Smooth muscle cell of the brain vasculature (primary cell): Measurements from ENCODE around the gene LNX1.

Source experiments
- DNase-seq: peaks from one replicate; pipeline ENCODE4 v3.0.0-alpha.2; 2012; ENCODE audit warnings: low read depth, low spot score

The LNX1 gene

DNA sequence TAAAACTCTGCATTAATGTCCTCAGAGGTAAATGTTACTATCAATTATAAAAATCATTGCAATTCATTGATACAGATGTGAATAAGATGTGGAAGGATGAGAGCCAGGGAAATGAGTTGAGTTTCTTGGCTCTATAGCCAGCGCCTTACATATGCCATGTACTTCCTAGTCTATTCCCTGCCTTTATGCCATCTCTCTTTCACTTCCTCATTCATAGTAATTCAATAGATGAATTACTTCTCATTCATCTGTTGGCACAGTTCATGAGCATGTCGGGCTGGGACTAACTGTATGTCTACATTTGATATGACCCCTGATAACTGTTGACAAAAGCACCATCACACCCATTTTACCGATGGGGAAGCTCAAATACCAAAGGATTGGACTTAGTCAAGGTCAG is 55.7 kb downstream of the LNX1 start:
- no peak for DNase-seq

- DNase-seq, result no peak
Measured at GRCh38 chr4:53534684-53535083, 56.6 kb downstream of the LNX1 start.

- DNase-seq, result no peak
Measured at GRCh38 chr4:53532521-53532920, 58.8 kb downstream of the LNX1 start.

GRCh38 chr4:53531585-53532224 is 59.6 kb downstream of the LNX1 start:
- no peak for DNase-seq

GRCh38 chr4:53529025-53529424 is 62.3 kb downstream of the LNX1 start:
- DNase-seq, result no peak

- DNase-seq, result no peak
Measured at GRCh38 chr4:53527930-53528329, 63.4 kb downstream of the LNX1 start.

DNA sequence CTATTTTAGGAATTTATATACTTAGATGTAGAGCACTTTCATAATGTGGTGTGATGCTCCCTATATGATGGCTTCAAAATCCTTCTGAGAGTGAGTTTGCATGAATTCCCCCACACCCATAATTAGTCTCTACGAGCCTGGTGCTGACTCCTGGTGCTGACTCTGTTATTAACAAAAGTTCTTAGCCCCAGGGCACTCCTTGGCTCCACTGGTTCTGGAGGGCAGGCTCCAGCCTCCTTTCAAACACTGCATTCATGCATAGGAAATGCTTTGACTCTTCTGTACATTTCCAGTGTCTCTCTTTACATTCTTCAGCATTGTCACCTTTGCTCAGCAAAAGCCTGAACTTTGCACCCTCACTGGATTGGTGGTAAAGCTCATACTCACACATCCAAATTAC is 64.0 kb downstream of the LNX1 start:
- no peak for DNase-seq

DNA sequence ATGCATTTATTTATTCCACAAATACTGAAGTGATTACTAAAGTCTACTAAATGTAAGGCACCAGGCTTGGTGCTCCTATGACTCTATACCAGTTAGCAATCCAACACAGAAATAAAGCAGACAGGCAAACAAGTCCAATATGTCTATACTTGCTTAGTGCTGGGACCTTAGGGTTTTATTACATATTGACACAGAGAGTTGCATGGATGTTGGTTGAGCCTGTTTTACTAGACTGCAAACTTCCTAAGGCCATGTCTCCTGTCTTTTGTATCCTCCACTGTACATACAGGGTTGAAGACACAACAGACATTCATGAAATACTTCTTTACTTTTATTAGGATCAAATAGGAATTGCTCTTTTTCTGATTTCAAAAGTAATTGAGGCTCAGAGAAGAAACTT is 69.0 kb downstream of the LNX1 start:
- DNase-seq, result no peak

DNA sequence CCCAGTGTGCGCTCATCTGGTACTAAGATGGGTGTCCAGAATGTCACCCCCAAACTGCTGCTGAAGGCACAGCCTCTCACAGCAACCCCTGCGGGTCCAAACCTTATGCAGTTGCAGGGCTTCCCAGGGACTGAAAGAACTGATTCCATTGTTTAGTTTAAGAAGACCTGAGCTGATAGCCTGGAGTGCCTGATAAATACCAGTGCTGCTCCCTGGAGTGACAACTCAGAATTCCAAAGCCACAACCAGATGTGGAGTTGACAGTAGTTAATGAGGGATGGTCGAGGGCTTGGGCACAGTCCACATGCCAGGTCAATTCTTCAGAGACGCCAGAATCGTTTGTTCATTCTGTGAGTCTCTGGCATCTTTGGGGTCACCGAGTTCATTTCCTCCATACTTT is 71.2 kb downstream of the LNX1 start:
- no peak for DNase-seq

DNA sequence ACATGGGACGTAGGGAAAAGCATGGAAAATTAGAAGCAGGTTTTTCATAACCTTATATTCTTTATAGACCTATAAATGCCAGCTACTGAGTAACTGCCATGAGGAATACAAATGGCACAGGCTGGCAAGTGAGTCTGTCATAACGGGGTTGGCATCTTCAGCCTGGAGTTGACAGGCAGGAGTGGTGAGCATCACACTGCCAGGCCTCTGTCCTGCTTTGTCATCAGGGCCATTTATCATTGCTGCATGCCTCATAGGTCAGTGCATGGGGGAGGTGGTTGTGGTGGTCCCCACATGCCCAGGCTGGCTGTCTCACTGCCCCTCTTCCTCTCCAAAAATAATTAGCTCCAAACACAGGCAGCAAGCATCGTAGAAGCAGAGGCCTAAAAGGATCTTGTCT is 72.5 kb downstream of the LNX1 start:
- no peak for DNase-seq

DNA sequence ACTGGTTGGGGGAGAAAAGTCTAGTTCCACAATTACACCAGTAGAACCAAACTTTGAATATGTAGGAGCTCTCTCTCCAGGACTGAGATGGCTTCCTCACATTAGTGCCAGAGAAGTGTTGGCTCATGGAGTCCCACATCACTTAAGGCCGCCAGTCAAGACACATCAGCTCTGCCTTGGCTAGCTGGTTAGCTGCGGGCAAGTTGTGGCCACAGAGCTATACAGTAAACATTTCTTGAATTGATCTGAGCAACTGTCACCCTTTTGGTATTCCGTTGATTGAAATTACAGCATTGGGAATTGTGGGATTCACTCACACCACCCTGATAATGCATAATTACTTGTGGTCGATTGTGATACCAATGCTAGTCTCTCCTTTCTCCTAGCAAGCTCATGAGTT is 76.2 kb downstream of the LNX1 start:
- DNase-seq, result no peak

- DNase-seq, result no peak
Measured at GRCh38 chr4:53514509-53514908, 76.8 kb downstream of the LNX1 start.

DNA sequence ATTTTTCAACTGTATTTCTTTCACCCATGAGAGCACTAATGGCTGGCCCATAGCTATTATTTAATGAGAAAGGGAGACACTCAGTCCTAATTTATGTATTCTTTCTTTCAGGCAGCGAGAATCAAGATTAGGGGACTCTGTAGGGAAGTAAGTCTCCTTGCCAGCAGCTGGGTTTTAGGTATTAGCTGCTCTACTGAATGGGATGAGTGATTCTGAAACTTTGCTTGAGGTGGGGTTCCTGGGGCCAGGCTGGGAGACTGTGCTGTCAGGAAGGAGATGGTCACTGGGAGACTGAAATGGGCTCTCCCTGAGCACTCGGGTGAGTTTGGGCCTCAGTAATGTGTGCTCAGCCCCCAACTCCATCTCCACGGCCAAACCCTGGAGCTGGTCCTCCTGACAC is 78.7 kb downstream of the LNX1 start:
- DNase-seq, result no peak

DNA sequence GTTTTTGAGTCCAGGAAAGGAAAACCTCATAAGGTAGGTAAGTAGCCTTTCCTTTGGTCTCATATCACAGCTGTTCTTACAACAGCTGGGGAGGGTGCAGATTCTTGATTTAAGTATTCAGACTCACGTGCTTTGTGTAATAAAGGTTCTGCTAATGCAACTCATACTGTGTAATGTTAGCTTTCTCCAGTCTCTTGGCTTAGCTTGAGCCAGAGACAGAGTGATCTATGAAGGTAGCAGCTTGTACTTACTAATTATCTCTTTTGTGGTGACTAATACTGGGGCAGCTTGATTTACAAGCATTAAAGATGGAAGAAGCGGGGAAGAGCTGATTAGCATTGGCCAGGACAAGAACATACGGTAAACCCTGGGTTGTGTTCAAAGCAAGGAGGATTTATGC is 80.3 kb downstream of the LNX1 start:
- DNase-seq, result no peak

DNA sequence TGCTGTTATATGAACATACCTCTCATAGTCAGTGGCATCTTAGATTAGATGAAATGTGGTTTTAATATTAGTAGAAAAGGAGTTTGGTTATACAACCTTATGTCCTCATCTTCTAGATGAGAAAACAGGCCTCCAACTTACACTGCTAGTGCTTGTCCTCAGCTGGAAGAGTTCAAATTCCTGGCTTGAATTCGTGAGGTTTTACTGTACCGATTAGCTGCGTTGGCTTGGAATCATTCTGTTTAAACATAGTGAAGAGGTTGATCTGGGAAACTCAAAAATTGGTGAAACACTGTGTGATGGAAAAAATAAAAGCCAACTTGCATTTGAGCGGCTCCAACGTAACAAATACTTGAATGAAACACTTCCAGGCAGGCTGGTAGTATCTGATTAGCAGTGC is 81.0 kb downstream of the LNX1 start:
- no peak for DNase-seq

DNA sequence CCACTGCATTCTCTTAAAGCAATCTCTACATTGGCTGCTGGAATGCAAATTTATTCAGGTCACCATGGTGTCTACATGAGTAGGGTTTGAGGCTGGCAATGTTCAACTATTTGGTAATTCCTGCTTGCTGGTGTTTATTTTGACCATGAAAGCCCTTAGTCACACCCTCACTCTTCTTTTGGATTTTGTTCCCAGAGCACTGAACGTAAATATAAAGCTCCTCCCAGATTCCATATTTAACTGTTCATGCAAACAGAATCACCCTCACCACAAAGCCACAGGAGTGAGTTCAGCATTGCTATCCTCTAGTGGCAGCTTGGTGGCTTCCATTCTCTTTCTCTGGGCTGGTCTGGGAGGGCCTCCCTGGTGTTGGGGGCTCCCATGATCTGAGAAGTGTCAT is 82.8 kb downstream of the LNX1 start:
- no peak for DNase-seq

DNA sequence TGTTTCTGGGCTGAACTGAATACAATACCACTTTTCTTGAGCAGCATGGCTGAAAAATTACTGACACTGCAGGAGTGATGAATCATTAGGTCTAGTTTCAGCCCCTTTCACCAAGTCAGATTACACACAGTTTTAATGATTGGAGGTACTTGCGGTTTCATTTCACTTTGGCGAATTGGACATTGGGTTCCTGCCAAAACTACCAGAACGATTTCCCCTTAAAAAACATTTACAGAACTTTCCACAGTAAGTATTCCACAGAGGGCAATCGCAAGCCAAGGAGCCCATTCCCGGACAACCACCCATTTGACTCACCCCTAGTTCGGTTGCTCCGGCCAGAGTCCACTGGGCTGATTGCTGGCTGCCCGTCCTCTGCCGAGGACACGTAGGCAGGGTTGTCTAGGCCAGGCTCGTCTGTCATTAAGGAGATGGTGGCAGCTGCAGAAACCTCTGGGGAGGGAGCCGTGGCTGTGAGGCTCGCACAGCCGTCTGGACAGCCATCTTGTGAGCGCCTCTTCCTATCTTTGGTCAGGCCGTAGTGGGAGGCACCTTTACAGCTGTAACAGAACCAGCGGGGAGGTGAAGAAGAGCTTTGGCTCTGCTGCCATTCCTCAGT is 83.5 kb downstream of the LNX1 start:
- DNase-seq, result peak; percentile 46

DNA sequence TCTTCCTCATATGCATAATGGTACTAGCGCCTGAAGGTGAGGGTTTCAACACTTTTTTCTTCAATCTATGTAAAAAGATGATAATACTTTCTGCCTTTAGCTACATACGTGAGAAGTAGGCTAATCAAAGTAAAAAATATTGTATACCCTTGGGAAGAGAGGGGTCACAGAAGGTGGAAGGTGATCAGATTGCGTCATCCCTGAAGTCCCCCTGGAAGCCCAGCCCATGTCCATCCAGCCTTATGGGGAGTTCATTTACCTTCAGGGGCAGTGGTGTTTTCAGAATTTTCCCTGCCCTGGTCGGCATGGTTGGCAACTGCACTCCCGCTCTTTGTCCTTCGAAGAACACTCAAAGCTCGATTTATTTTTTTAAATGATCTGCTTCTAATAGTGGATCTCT is 84.2 kb downstream of the LNX1 start:
- no peak for DNase-seq

DNA sequence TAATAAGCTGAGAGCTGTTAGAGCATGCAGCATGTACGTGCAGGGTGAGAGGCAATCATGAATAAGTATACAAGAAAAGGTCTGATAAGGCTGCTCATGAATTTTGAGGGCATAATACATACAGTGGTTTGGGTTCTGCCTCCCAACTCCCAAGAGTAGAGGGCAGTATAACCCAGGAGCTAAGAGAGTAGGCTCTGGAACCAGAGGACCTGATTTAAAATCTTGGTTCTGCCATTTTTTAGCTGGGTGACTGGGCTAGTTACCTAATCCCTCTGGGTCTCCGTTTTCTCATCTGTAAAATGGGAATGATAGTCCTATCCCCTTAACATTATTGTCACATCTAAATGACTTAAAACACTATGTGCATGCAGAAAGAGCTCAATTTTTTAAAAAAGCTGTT is 85.3 kb downstream of the LNX1 start:
- no peak for DNase-seq

GRCh38 chr4:53502094-53502493 is 89.2 kb downstream of the LNX1 start:
- DNase-seq, result no peak

- no peak for DNase-seq
Measured at GRCh38 chr4:53501561-53501960, 89.7 kb downstream of the LNX1 start.

DNA sequence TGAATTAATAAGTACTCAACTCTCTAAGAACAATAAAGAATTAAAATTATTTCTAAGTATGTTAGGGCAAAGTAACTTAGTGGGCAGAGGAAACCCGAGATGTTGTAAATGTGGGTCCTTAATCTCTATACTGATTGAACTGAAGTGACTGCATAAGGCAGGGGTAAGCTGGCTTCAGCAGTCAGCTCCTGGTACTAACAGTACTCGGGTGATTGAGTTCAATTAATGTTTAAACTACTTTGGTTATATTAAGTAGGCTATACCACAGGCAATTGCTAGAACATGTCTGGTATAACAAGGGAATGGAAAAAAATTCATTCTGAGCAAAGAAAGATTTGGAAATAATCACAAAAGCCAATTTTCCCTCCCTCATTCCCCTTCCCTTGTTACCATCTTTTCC is 90.7 kb downstream of the LNX1 start:
- DNase-seq, result no peak

- DNase-seq, result no peak
Measured at GRCh38 chr4:53499791-53500190, 91.5 kb downstream of the LNX1 start.

GRCh38 chr4:53498706-53499105 is 92.6 kb downstream of the LNX1 start:
- no peak for DNase-seq
